K562 (cell line): Measurements from ENCODE around the gene PLPP6. TPM values are rescaled to one million over a fixed set of nuclear protein-coding genes. Genes with fewer than 3 reads are reported as not detected.
A peak's percentile ranks its signal among the peaks of the same experiment; 100 is the strongest.

ENCODE experiments used
- BRD9 ChIP-seq: fragments of 450-650 bp; IDR thresholded peaks from 2 replicates; pipeline ENCODE4 v1.6.1; 2018; ENCODE audit warnings: low read depth; ENCODE audit not compliant: partially characterized antibody
- CCNT2 ChIP-seq: IDR thresholded peaks from 2 replicates; pipeline ENCODE4 v1.6.1; 2011; ENCODE audit warnings: borderline replicate concordance, low read depth, mild to moderate bottlenecking, moderate library complexity, mixed read lengths, low read length; ENCODE audit not compliant: insufficient read length; ENCODE audit errors: extremely low read depth
- CREM ChIP-seq: IDR thresholded peaks from 2 replicates; pipeline ENCODE4 v1.6.1; 2014; ENCODE audit warnings: antibody characterized with exemption, low read depth
- CTBP1 ChIP-seq: fragments of 450-650 bp; IDR thresholded peaks from 2 replicates; pipeline ENCODE4 v1.6.1; 2016; ENCODE audit warnings: borderline replicate concordance
- EP300 ChIP-seq: IDR thresholded peaks from 2 replicates; pipeline ENCODE4 v1.6.1; 2012; ENCODE audit warnings: low read length, improper control_type of control experiment
- FIP1L1 ChIP-seq: fragments of 200-400 bp; formaldehyde crosslinking; IDR thresholded peaks from 2 replicates; pipeline ENCODE4 v1.6.1; 2018; ENCODE audit warnings: mild to moderate bottlenecking, low read depth, low read length; ENCODE audit not compliant: poor library complexity, severe bottlenecking
- GATA2 ChIP-seq: sonication (generic); formaldehyde crosslinking; IDR thresholded peaks from 2 replicates; pipeline ENCODE4 v1.4.0; 2020; ENCODE audit warnings: mild to moderate bottlenecking, missing genetic modification reagents
- LEF1 ChIP-seq: fragments of 450-650 bp; IDR thresholded peaks from 2 replicates; pipeline ENCODE4 v1.6.1; 2016; ENCODE audit warnings: mild to moderate bottlenecking
- MCM5 ChIP-seq: fragments of 450-650 bp; IDR thresholded peaks from 2 replicates; pipeline ENCODE4 v1.6.1; 2016; ENCODE audit warnings: low read depth
- MIER1 ChIP-seq: fragments of 450-650 bp; IDR thresholded peaks from 2 replicates; pipeline ENCODE4 v1.6.1; 2016; ENCODE audit warnings: antibody characterized with exemption, mild to moderate bottlenecking, low read depth
- NFATC3 ChIP-seq: fragments of 450-650 bp; IDR thresholded peaks from 2 replicates; pipeline ENCODE4 v1.6.1; 2017; ENCODE audit warnings: mild to moderate bottlenecking
- NFE2 ChIP-seq: IDR thresholded peaks from 2 replicates; pipeline ENCODE4 v1.6.1; 2014; ENCODE audit warnings: antibody characterized with exemption, low read depth
- POLR2G ChIP-seq: fragments of 200-400 bp; formaldehyde crosslinking; IDR thresholded peaks from 2 replicates; pipeline ENCODE4 v1.6.1; 2017; ENCODE audit warnings: low read depth, mild to moderate bottlenecking, antibody characterized with exemption, low read length, moderate library complexity
- RHOXF2B ChIP-seq: fragments of 250-450 bp; sonication (Bioruptor Pico); conservative IDR thresholded peaks from 2 replicates; pipeline ENCODE4 v1.5.1; 2021
- SIX5 ChIP-seq, 2 experiments: IDR thresholded peaks; 2 replicates each; pipeline ENCODE4 v1.6.1; 2011; ENCODE audit warnings: low read length in 2 of 2, borderline replicate concordance in 1 of 2, low read depth in 1 of 2, mild to moderate bottlenecking in 1 of 2, moderate library complexity in 1 of 2; ENCODE audit not compliant: insufficient read depth in 1 of 2
- SPI1 ChIP-seq: IDR thresholded peaks from 2 replicates; pipeline ENCODE4 v1.6.1; 2011; ENCODE audit warnings: low read depth, low read length, control low read depth, borderline replicate concordance
- TRIM24 ChIP-seq, 2 experiments: fragments of 450-650 bp; IDR thresholded peaks; 2 replicates each; pipeline ENCODE4 v1.6.1; 2016
- WHSC1 ChIP-seq: IDR thresholded peaks from one replicate; pipeline ENCODE4 v1.6.1; 2012; ENCODE audit warnings: low read length, control low read depth, inconsistent platforms
- ZNF165 ChIP-seq: fragments of 250-450 bp; sonication (Bioruptor Pico); IDR thresholded peaks from 2 replicates; pipeline ENCODE4 v1.4.0; 2020; ENCODE audit warnings: borderline replicate concordance
- ZNF780A ChIP-seq: fragments of 250-450 bp; sonication (Bioruptor Pico); IDR thresholded peaks from 2 replicates; pipeline ENCODE4 v1.5.0; 2021; ENCODE audit warnings: mild to moderate bottlenecking
- polyA plus RNA-seq, 8 experiments: library from polyadenylated mRNA; depleted of rRNA in 4 of 8; stranded (reverse) in 5 of 8; unstranded in 3 of 8; fragments of >200 nt; fragmentation: Nextera tagmentation in 2 of 8; fragmentation: Illumina TruSeq in 1 of 8; extraction: Ambion mirVana in 2 of 8; extraction: Trizol in 1 of 8; gene quantifications; 2 replicates each; pipeline versions ENCODE4 v1.2.1 to v1.2.3, GENCODE V29; 2011 to 2014; ENCODE audit warnings: inconsistent platforms in 1 of 8, missing spikeins in 1 of 8
- total RNA-seq, 7 experiments: library from RNA; depleted of rRNA in 6 of 7; stranded (reverse); fragments of >200 nt in 6 of 7; fragmentation: Illumina TruSeq in 2 of 7; extraction: Trizol in 2 of 7; gene quantifications; 2 replicates each; pipeline versions ENCODE4 v1.2.1 to v1.2.3, GENCODE V29; 2011 to 2021; ENCODE audit warnings: low replicate concordance in 1 of 7
- TF ChIP-seq, protein P1 (sequence below): fragments of 450-650 bp; IDR thresholded peaks from 2 replicates; pipeline ENCODE4 v1.6.1; 2017; ENCODE audit warnings: mild to moderate bottlenecking, moderate library complexity
- TF ChIP-seq, protein P2 (sequence below): sonication (generic); formaldehyde crosslinking; IDR thresholded peaks from 2 replicates; pipeline ENCODE4 v1.8.0; 2022; ENCODE audit warnings: missing genetic modification reagents, mild to moderate bottlenecking, borderline replicate concordance
- TF ChIP-seq, protein P3 (sequence below): IDR thresholded peaks from 2 replicates; pipeline ENCODE4 v1.6.1; 2011; ENCODE audit warnings: borderline replicate concordance, low read depth, mild to moderate bottlenecking, moderate library complexity, low read length; ENCODE audit not compliant: insufficient read depth, poor library complexity, severe bottlenecking
- TF ChIP-seq, protein P4 (sequence below): fragments of 450-650 bp; formaldehyde crosslinking; IDR thresholded peaks from 2 replicates; pipeline ENCODE4 v1.4.0; 2022; ENCODE audit warnings: missing genetic modification characterization

PLPP6 gene
- total and polyA plus RNA-seq, 9 of the 15 experiments (the other 6 are each of a cell fraction or from before 2014, with no cell fraction given) = 1.9 to 8.9 (median 5.6) TPM

DNA sequence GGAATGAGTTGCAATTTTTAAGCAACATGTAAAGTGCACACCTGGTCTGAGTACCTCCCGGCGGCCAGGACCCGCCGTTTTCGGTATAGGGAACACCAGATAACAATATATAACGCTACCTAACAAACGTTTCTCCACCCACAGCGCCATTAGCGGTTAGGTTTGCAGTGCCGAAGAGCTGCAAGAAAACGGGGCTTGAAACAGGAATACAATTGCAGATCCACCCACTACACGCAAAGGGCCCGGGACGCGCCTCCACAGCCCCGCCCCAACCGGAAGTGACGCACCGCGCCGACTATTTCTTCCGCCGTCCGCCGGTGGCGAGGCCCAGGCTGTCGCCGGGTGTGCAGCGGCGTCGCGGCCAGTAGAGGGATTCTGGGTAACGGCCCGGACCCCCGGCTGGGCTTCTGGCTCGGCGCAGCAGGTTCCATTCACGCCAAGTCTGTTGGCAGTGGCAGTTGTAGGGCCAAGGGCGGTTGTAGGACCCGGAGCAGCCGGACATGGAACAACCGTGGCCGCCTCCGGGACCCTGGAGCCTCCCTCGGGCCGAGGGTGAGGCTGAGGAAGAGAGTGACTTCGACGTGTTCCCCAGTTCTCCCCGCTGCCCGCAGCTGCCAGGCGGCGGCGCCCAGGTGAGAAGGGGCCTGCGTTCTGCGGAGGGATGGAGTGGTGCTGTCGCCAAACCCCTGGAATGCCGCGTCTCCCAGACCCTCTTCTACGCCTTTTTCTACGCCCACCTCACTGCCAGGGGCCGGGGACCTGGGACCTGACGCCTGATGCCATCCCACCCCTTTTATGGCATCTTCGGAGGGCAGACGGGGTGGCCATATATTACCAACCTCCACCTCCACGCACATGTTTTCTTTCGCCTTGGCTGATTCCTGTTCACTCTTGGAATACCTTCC is 17.4 kb downstream of the PLPP6 start, which contains the start of gene CDC37L1 (continued):
- TF ChIP-seq, protein P1, sequence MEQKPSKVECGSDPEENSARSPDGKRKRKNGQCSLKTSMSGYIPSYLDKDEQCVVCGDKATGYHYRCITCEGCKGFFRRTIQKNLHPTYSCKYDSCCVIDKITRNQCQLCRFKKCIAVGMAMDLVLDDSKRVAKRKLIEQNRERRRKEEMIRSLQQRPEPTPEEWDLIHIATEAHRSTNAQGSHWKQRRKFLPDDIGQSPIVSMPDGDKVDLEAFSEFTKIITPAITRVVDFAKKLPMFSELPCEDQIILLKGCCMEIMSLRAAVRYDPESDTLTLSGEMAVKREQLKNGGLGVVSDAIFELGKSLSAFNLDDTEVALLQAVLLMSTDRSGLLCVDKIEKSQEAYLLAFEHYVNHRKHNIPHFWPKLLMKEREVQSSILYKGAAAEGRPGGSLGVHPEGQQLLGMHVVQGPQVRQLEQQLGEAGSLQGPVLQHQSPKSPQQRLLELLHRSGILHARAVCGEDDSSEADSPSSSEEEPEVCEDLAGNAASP = no peak
- TF ChIP-seq BRD9 (peak; percentile 34), ZNF165 (CRISPR knock-in tag) (no peak), MCM5 (no peak), SIX5 (IDR thresholded peaks at IDR 0.05; ENCODE audit: borderline replicate concordance in 1 of 2, insufficient read depth in 1 of 2, low read depth in 1 of 2, low read length in 2 of 2) (no peak), CREM (peak; percentile 96), WHSC1 (no peak), GATA2 (CRISPR knock-in tag) (no peak), POLR2G (peak; percentile 98), CCNT2 (peak; percentile 82), FIP1L1 (peak; percentile 39), RHOXF2B (CRISPR knock-in tag) (no peak), CTBP1 (peak; percentile 64), ZNF780A (no peak), NFATC3 (no peak), TRIM24 (IDR thresholded peaks at IDR 0.05) (no peak), LEF1 (no peak; the same call in 1 of the 2 replicates), NFE2 (no peak), SPI1 (no peak), MIER1 (no peak), EP300 (peak; percentile 27; the same call in 1 of the 2 replicates)
- TF ChIP-seq, protein P2, sequence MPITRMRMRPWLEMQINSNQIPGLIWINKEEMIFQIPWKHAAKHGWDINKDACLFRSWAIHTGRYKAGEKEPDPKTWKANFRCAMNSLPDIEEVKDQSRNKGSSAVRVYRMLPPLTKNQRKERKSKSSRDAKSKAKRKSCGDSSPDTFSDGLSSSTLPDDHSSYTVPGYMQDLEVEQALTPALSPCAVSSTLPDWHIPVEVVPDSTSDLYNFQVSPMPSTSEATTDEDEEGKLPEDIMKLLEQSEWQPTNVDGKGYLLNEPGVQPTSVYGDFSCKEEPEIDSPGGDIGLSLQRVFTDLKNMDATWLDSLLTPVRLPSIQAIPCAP (CRISPR knock-in tag) = no peak
- TF ChIP-seq, protein P3, sequence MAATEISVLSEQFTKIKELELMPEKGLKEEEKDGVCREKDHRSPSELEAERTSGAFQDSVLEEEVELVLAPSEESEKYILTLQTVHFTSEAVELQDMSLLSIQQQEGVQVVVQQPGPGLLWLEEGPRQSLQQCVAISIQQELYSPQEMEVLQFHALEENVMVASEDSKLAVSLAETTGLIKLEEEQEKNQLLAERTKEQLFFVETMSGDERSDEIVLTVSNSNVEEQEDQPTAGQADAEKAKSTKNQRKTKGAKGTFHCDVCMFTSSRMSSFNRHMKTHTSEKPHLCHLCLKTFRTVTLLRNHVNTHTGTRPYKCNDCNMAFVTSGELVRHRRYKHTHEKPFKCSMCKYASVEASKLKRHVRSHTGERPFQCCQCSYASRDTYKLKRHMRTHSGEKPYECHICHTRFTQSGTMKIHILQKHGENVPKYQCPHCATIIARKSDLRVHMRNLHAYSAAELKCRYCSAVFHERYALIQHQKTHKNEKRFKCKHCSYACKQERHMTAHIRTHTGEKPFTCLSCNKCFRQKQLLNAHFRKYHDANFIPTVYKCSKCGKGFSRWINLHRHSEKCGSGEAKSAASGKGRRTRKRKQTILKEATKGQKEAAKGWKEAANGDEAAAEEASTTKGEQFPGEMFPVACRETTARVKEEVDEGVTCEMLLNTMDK = peak; percentile 23
- TF ChIP-seq, protein P4, sequence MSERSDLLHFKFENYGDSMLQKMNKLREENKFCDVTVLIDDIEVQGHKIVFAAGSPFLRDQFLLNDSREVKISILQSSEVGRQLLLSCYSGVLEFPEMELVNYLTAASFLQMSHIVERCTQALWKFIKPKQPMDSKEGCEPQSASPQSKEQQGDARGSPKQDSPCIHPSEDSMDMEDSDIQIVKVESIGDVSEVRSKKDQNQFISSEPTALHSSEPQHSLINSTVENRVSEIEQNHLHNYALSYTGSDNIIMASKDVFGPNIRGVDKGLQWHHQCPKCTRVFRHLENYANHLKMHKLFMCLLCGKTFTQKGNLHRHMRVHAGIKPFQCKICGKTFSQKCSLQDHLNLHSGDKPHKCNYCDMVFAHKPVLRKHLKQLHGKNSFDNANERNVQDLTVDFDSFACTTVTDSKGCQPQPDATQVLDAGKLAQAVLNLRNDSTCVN (CRISPR knock-in tag) = no peak
